Measurements from ENCODE around the gene CACNA1S. TPM values are rescaled to one million over a fixed set of nuclear protein-coding genes. Genes with fewer than 3 reads are reported as not detected.

The CACNA1S gene
- total and polyA plus RNA-seq, 2 of the 4 experiments (the other 2 are of a cell fraction), result not detected

DNA sequence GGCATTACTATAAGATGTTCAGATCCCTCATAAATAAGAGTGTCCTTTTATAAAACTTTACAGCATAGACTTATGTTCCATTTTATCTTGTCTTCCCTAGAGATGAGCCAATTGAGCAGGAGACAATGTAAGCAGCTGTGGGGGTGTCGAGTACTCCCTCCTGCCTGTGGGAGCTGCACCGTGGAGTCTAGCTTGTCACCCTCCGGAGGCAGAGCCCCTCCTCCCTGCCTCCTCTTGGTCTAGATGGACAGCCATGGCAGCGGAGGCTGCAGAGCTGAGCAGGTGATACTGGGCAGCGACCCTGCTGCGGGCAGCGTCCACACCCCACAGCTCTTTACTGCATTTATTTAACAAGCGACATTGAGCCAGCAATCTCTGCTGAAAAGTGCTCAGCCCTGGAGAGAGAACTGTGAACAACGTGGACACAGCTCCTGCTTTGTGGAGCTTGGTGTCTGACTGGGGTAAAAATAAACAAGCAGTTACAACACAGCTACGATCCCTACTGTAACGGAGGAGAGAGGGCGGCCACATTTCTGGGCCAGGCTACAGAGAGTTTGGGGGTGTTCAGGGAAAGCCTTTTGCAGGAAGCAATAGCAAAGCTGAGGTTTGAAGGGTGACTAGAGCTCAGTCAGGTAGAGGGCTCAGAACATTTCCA, 75.9 kb downstream of the CACNA1S start:
- ChIA-PET CTCF (interaction anchor here (1.3 kb wide), 1 partner anchor 16 kb away, joined by 3 read pairs; no protein-coding TSS in a partner anchor), POLR2A (ENCODE audit: unreplicated experiment) (no interaction called here)
- intact Hi-C loops (cut with micrococcal nuclease), result no loop called here
- Histone ChIP-seq H3K4me3 (ENCODE audit: insufficient read depth, low read depth, low read length) (no peak overlapping the region), H3K4ac (ENCODE audit: low read depth, low read length) (no peak overlapping the region), H3K23ac (ENCODE audit: low read depth, low read length) (no peak overlapping the region), H4K20me1 (ENCODE audit: insufficient read depth, low read length) (no peaks in the 10 kb centered on the region), H2BK20ac (ENCODE audit: low read depth, low read length) (no peak overlapping the region), H3K9me1 (ENCODE audit: insufficient read depth, low read length) (no peaks in the 10 kb centered on the region), H2AK9ac (replicated peaks; ENCODE audit: low read depth, low read length, poor library complexity) (no peak overlapping the region), H3K36me3 (ENCODE audit: control insufficient read depth, insufficient read depth, low read length) (no peaks in the 10 kb centered on the region), H4K91ac (ENCODE audit: insufficient read depth, low read depth, low read length) (no peak overlapping the region), H3K27me3 (ENCODE audit: control insufficient read depth, insufficient read depth, low read length) (peaks cover 62% of the 10 kb centered on the region), H3K4me1 (ENCODE audit: control insufficient read depth, insufficient read depth, low read length) (no peaks in the 10 kb centered on the region), H3K56ac (ENCODE audit: extremely low read depth, insufficient read depth, low read length) (no peak overlapping the region; the same call in 1 of the 2 replicates), H4K8ac (ENCODE audit: low read depth in 2 of 2, low read length in 2 of 2) (no peak overlapping the region), H2BK15ac (ENCODE audit: low read depth, low read length) (no peak overlapping the region), H3K9ac (ENCODE audit: low read depth, low read length) (no peak overlapping the region), H2BK120ac (ENCODE audit: low read depth, low read length) (no peak overlapping the region), H3K14ac (replicated peaks; ENCODE audit: low read depth, low read length) (no peak overlapping the region), H3K27ac (ENCODE audit: insufficient read depth, low read length) (no peak overlapping the region), H3K79me1 (ENCODE audit: low read depth in 1 of 2, low read length in 2 of 2) (no peaks in the 10 kb centered on the region), H3K4me2 (ENCODE audit: low read depth, low read length) (no peak overlapping the region), H3K9me3 (ENCODE audit: control insufficient read depth, insufficient read depth, low read length) (no peaks in the 10 kb centered on the region), H2AK5ac (ENCODE audit: low read depth, low read length) (no peak overlapping the region), H2BK5ac (ENCODE audit: low read depth, low read length, poor library complexity, severe bottlenecking) (no peak overlapping the region), H4K5ac (ENCODE audit: low read depth, low read length) (no peak overlapping the region), H2AFZ (replicated peaks; ENCODE audit: low read length, poor library complexity) (no peak overlapping the region), H3K18ac (ENCODE audit: low read depth, low read length) (no peak overlapping the region)
- ATAC-seq (ENCODE audit: low read depth), result no peak; the same call in 1 of the 2 replicates
- dilution Hi-C loops (cut with HindIII; ENCODE audit: low sequenced_read_pairs, unreplicated experiment), result no loop called here
- TF ChIP-seq CEBPB (IDR thresholded peaks at IDR 0.05; ENCODE audit: low read depth, low read length), result no peak
- in situ Hi-C loops (cut with MboI; ENCODE audit: low sequenced_read_pairs), result no loop called here
- WGBS, 2 experiments (ENCODE audit: extremely low coverage in 2 of 2, insufficient read length in 1 of 2), result 57% methylated on average over 6 of the region's 12 CpGs; no CpG with 5 or more reads in 1 of the 2 experiments
- no peak for DNase-seq
- no TSS peak for BruUV-seq (replicated peaks)

Measured in IMR-90 (cell line).